ENCODE results near the gene EXPH5.
"Not testable (repeated sequence)": the region's sequence is repeated elsewhere in the genome, so short reads cannot be mapped to it uniquely, and the experiment has no call there.

EXPH5 gene

DNA sequence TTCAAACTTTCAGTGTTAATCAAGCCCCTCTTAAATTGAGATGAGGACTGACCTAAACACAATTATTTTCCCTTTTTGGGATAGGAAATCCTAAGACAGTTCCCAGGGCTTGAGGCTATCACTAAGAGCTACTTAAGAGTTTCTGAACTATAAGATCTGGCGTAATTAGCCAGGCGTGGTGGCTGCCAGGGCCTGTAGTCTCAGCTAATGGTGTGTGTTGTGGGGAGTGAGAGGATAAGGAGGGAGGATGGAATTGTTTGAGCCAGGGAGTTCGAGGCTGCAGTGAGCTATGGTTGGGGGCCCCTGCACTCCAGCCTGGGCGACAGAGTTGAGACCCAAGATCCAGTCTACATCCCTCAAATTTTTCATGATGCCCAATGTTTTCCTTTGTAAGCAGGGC is 23.5 kb upstream of the EXPH5 start:
- no peak for DNase-seq (ENCODE audit: low spot score in 2 of 2)
- H3K9me3 ChIP-seq, result no peaks in the 10 kb centered on the region
- in situ Hi-C loops (cut with MboI; ENCODE audit: low sequenced_read_pairs), result no loop called here
- H3K27me3 ChIP-seq (ENCODE audit: low read depth), result no peaks in the 10 kb centered on the region
- H3K4me3 ChIP-seq, result no peak overlapping the region
- H3K36me3 ChIP-seq (replicated peaks), result no peaks in the 10 kb centered on the region
- H3K4me1 ChIP-seq, result peaks cover 12% of the 10 kb centered on the region

DNA sequence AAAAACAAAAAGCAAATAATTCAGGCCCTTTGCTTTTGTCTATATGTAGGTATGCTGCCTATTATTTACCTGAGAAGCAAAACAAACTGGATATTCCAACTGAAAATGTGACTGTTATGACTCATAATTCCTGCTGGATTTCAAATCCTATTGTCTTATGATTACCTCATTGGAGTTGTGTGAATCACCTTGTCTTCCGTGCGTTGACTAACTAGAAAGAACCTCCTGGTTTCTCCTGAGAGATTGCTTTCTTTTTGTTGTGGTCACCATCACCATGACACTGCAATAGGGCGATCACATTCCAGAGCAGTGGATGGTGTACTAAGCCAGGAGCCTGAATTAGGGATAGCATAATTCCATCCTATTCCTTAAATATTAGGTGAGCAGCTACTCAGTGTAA is 23.0 kb upstream of the EXPH5 start:
- Histone ChIP-seq H3K9me3 (no peaks in the 10 kb centered on the region), H3K4me3 (no peak overlapping the region), H3K27me3 (ENCODE audit: low read depth) (no peaks in the 10 kb centered on the region), H3K36me3 (replicated peaks) (no peaks in the 10 kb centered on the region), H3K4me1 (peaks cover 16% of the 10 kb centered on the region)
- no peak for DNase-seq (ENCODE audit: low spot score in 2 of 2)
- in situ Hi-C loops (cut with MboI; ENCODE audit: low sequenced_read_pairs), result no loop called here

DNA sequence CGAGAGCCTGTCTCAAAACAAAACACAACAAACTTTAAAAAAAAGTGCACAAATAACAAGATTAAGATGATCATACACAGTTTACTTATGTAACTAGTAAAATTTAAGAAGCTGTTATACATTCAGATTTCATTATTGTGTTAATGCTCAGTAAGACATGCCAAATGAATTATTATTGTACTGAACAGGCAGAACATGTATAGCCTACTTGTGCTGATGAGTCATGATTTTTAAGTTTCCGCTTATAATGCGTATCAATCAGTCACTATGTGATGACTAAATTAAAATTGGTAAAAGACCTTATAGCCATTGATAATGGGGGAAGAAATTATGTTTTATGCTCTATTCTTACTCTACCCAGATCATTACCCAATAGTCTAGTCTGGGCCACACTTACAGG is 20.5 kb upstream of the EXPH5 start:
- no peak for DNase-seq (ENCODE audit: low spot score in 2 of 2)
- H3K4me1 ChIP-seq, result peaks cover 17% of the 10 kb centered on the region
- H3K4me3 ChIP-seq, result no peak overlapping the region
- no peaks in the 10 kb centered on the region for H3K27me3 ChIP-seq (ENCODE audit: low read depth)
- in situ Hi-C loops (cut with MboI; ENCODE audit: low sequenced_read_pairs), result no loop called here
- H3K9me3 ChIP-seq, result no peaks in the 10 kb centered on the region
- no peaks in the 10 kb centered on the region for H3K36me3 ChIP-seq (replicated peaks)

GRCh38 chr11:108609682-108610081 is 16.1 kb upstream of the EXPH5 start:
- no peaks in the 10 kb centered on the region for H3K27me3 ChIP-seq (ENCODE audit: low read depth)
- no peak for DNase-seq (ENCODE audit: low spot score in 2 of 2)
- no peak overlapping the region for H3K4me3 ChIP-seq
- H3K36me3 ChIP-seq (replicated peaks), result no peaks in the 10 kb centered on the region
- no peaks in the 10 kb centered on the region for H3K9me3 ChIP-seq
- H3K4me1 ChIP-seq, result peaks cover 15% of the 10 kb centered on the region
- in situ Hi-C loops (cut with MboI; ENCODE audit: low sequenced_read_pairs), result no loop called here

- no peak overlapping the region for H3K4me3 ChIP-seq
- H3K36me3 ChIP-seq (replicated peaks), result no peaks in the 10 kb centered on the region
- in situ Hi-C loops (cut with MboI; ENCODE audit: low sequenced_read_pairs), result no loop called here
- no peak for DNase-seq (ENCODE audit: low spot score in 2 of 2)
- H3K27me3 ChIP-seq (ENCODE audit: low read depth), result no peaks in the 10 kb centered on the region
- no peaks in the 10 kb centered on the region for H3K9me3 ChIP-seq
- H3K4me1 ChIP-seq, result peaks cover 13% of the 10 kb centered on the region
Observed at GRCh38 chr11:108608548-108608947, 15.0 kb upstream of the EXPH5 start.

- Histone ChIP-seq H3K4me1 (peaks cover 6% of the 10 kb centered on the region), H3K4me3 (no peak overlapping the region), H3K27me3 (ENCODE audit: low read depth) (no peaks in the 10 kb centered on the region), H3K9me3 (no peaks in the 10 kb centered on the region), H3K36me3 (replicated peaks) (no peaks in the 10 kb centered on the region)
- in situ Hi-C loops (cut with MboI; ENCODE audit: low sequenced_read_pairs), result no loop called here
- DNase-seq (ENCODE audit: low spot score in 2 of 2), result no peak
Observed at GRCh38 chr11:108606495-108607160, 13.1 kb upstream of the EXPH5 start.

- DNase-seq (ENCODE audit: low spot score in 2 of 2), result no peak
- in situ Hi-C loops (cut with MboI; ENCODE audit: low sequenced_read_pairs), result no loop called here
- Histone ChIP-seq H3K36me3 (replicated peaks) (no peaks in the 10 kb centered on the region), H3K4me1 (peaks cover 6% of the 10 kb centered on the region), H3K27me3 (ENCODE audit: low read depth) (no peaks in the 10 kb centered on the region), H3K9me3 (no peaks in the 10 kb centered on the region), H3K4me3 (no peak overlapping the region)
Observed at GRCh38 chr11:108606070-108606469, 12.5 kb upstream of the EXPH5 start.

DNA sequence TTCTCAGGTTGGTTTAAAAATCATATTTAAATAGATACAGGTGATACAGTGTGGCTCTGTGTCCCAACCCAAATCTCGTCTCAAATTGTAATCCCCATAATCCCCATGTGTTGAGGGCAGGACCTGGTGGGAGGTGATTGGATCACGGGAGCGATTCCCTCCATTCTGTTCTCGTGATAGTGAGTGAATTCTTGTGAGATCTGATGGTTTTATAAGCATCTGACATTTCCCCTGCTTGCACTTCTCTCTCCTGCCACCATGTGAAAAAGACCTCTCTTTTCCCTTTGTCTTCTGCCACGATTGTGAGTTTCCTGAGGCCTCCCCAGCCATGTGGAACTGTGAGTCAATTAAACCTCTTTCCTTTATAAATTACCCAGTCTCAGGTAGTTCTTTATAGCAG is 9.2 kb upstream of the EXPH5 start:
- H3K4me1 ChIP-seq; H3K9me3 ChIP-seq; H3K4me3 ChIP-seq; in situ Hi-C loops (cut with MboI; ENCODE audit: low sequenced_read_pairs); H3K36me3 ChIP-seq (replicated peaks); H3K27me3 ChIP-seq (ENCODE audit: low read depth); DNase-seq (ENCODE audit: low spot score in 2 of 2): not testable (repeated sequence)

DNA sequence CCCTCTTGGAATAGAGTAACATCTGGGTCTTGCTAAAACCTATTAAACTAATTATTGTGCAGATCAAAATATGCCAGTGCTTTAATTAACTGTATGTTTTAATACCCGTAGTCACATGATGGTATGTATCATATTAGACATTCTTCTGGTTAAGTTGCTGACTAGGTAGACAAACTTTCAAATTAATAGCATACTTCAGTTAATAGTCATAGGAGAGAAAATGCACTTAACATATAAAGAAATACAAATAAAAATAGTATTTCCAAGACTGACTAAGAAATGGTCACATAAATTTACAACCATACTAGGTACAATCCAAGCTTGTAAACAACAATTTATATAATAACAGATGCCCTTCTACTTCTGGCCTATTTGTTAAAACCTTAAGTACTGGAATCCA is 7.6 kb upstream of the EXPH5 start:
- no peak for DNase-seq (ENCODE audit: low spot score in 2 of 2)
- Histone ChIP-seq H3K36me3 (replicated peaks) (no peaks in the 10 kb centered on the region), H3K4me1 (peaks cover 10% of the 10 kb centered on the region), H3K4me3 (no peak overlapping the region), H3K9me3 (no peaks in the 10 kb centered on the region), H3K27me3 (ENCODE audit: low read depth) (no peaks in the 10 kb centered on the region)
- in situ Hi-C loops (cut with MboI; ENCODE audit: low sequenced_read_pairs), result no loop called here

- Histone ChIP-seq H3K36me3 (replicated peaks) (no peaks in the 10 kb centered on the region), H3K4me1 (peaks cover 22% of the 10 kb centered on the region), H3K4me3 (no peak overlapping the region), H3K27me3 (ENCODE audit: low read depth) (no peaks in the 10 kb centered on the region), H3K9me3 (no peaks in the 10 kb centered on the region)
- no peak for DNase-seq (ENCODE audit: low spot score in 2 of 2)
- in situ Hi-C loops (cut with MboI; ENCODE audit: low sequenced_read_pairs), result no loop called here
Observed at GRCh38 chr11:108599978-108600377, 6.4 kb upstream of the EXPH5 start.

DNA sequence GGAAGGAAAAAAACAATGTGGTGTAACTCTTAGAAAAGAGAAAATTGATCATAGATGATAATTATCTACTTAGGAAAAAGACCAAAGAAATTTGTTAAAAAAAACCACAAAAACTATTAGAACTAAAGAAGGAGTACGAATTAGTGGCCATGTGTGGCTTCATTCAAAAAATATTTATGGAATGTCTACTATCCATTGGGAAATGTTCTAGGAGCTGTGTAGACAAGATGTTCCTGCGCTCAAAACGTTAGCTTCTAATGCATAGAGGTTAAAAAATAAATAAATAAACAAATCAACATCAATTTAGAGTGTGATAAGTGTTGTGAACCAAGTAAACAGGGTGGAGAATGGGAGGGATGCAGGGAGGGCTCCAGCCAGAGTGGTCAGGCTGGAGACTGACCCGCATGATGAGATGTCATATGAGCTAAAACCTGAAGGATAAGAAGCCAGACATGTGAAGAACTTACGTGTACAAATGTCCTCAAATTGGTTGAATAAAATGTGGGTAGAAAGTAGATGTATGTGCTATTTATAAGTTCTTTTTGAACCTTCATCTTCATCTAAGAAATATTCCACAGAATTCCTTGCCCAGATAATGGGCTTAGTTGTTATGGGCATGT is 4.3 kb upstream of the EXPH5 start:
- in situ Hi-C loops (cut with MboI; ENCODE audit: low sequenced_read_pairs), result no loop called here
- Histone ChIP-seq H3K36me3 (replicated peaks) (no peaks in the 10 kb centered on the region), H3K4me3 (no peak overlapping the region)

GRCh38 chr11:108596701-108597100 is 3.1 kb upstream of the EXPH5 start:
- H3K36me3 ChIP-seq (replicated peaks), result no peaks in the 10 kb centered on the region
- in situ Hi-C loops (cut with MboI; ENCODE audit: low sequenced_read_pairs), result no loop called here
- H3K9me3 ChIP-seq, result no peaks in the 10 kb centered on the region
- peak; percentile 71 to 84 for DNase-seq (ENCODE audit: low spot score in 2 of 2)
- no peak overlapping the region for H3K4me3 ChIP-seq
- H3K27me3 ChIP-seq (ENCODE audit: low read depth), result no peaks in the 10 kb centered on the region
- peaks cover 38% of the 10 kb centered on the region for H3K4me1 ChIP-seq

More for the DNA sequence above, 4.3 kb upstream of the EXPH5 start:
- no peak for DNase-seq (ENCODE audit: low spot score in 2 of 2)
- peaks cover 34% of the 10 kb centered on the region for H3K4me1 ChIP-seq
- no peaks in the 10 kb centered on the region for H3K9me3 ChIP-seq
- no peaks in the 10 kb centered on the region for H3K27me3 ChIP-seq (ENCODE audit: low read depth)

- H3K4me3 ChIP-seq, result peak overlapping the region; percentile 60
- H3K9me3 ChIP-seq, result no peaks in the 10 kb centered on the region
- no peaks in the 10 kb centered on the region for H3K27me3 ChIP-seq (ENCODE audit: low read depth)
- DNase-seq (ENCODE audit: low spot score in 2 of 2), result peak in 1 of 2 experiments; percentile 49
- H3K36me3 ChIP-seq (replicated peaks), result no peaks in the 10 kb centered on the region; the same call in 1 of the 2 replicates
- in situ Hi-C loops (cut with MboI; ENCODE audit: low sequenced_read_pairs), result no loop called here
- peaks cover 46% of the 10 kb centered on the region for H3K4me1 ChIP-seq
Observed at GRCh38 chr11:108593923-108594434, 411 bp upstream of the EXPH5 start.

DNA sequence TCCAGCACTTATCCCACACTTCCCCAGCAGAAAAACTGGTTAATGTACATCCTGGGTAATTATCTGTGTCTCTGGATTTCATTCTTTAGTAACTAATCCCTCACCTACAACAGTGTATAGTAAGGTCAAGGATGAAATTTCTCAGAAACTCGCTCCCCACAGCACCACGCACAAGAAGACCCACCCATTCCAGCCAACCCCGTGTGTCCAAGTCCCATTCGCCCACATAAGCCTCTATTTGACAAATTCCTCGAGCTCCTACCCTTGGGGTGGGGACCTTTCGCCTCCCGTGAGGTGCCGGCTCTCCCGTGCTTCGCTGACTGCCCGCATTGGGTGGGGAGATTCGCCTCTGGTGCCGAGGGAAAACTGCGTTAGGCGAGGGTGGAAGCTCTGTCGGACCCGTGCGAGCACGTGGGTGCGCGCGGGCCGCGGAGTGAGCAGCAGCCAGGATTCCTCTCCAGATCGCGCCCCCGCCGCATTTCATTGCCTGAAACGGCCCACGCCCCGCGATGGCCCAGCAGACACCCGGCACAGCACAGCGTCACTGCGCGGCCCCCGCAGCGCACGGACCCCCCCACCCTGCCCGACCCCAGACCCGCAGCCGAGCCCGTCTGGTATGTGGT is 866 bp downstream of the EXPH5 start:
- no peaks in the 10 kb centered on the region; the same call in 1 of the 2 replicates for H3K36me3 ChIP-seq (replicated peaks)
- in situ Hi-C loops (cut with MboI; ENCODE audit: low sequenced_read_pairs), result no loop called here
- peak in 1 of 2 experiments; percentile 67 for DNase-seq (ENCODE audit: low spot score in 2 of 2)

More for the DNA sequence above, 866 bp downstream of the EXPH5 start:
- peaks cover 51% of the 10 kb centered on the region for H3K4me1 ChIP-seq
- no peaks in the 10 kb centered on the region for H3K27me3 ChIP-seq (ENCODE audit: low read depth)
- H3K9me3 ChIP-seq, result no peaks in the 10 kb centered on the region
- peak overlapping the region; percentile 60 for H3K4me3 ChIP-seq
